ENCODE data around the gene ATPAF1.
"Not testable (repeated sequence)": the region's sequence is repeated elsewhere in the genome, so short reads cannot be mapped to it uniquely, and the experiment has no call there.

Gene ATPAF1

GRCh38 chr1:46671554-46671953, 3.4 kb upstream of the ATPAF1 start, which contains the start of gene TEX38:
Gene TEX38 (plus strand): TSS chr1:46671854. CDS start chr1:46671935, 81 bp downstream.
- TF ChIP-seq CTCF (IDR thresholded peaks at IDR 0.05): no peak
- no peak for DNase-seq (ENCODE audit: low spot score)
- H3K4me3 ChIP-seq: no peak within 1 kb of the TSS
- no peak within 1 kb of the TSS for H3K27ac ChIP-seq

- TF ChIP-seq CTCF (IDR thresholded peaks at IDR 0.05): no peak
- Histone ChIP-seq H3K27ac (no peak overlapping the region), H3K4me3 (no peak overlapping the region)
- DNase-seq (ENCODE audit: low spot score): no peak
Observed at GRCh38 chr1:46670134-46670533, 2.0 kb upstream of the ATPAF1 start.

- no peak for DNase-seq (ENCODE audit: low spot score)
Observed at GRCh38 chr1:46665983-46666382, 2.2 kb downstream of the ATPAF1 start.

DNA sequence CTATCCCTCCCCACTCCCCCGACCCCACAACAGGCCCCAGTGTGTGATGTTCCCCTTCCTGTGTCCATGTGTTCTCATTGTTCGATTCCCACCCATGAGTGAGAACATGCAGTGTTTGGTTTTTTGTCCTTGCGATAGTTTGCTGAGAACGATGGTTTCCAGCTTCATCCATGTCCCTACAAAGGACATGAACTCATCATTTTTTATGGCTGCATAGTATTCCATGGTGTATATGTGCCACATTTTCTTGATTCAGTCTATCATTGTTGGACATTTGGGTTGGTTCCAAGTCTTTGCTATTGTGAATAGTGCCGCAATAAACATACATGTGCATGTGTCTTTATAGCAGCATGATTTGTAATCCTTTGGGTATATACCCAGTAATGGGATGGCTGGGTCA, 5.2 kb downstream of the ATPAF1 start:
- DNase-seq (ENCODE audit: low spot score); H3K27ac ChIP-seq; H3K4me3 ChIP-seq: not testable (repeated sequence)

More at GRCh38 chr1:46665983-46666382, 2.2 kb downstream of the ATPAF1 start:
- no peak overlapping the region for H3K27ac ChIP-seq
- TF ChIP-seq CTCF (IDR thresholded peaks at IDR 0.05): no peak
- peak overlapping the region; percentile 94 for H3K4me3 ChIP-seq

- H3K4me3 ChIP-seq; DNase-seq (ENCODE audit: low spot score); H3K27ac ChIP-seq: not testable (repeated sequence)
Observed at GRCh38 chr1:46660116-46660515, 8.0 kb downstream of the ATPAF1 start.

- Histone ChIP-seq H3K4me3 (no peak overlapping the region), H3K27ac (no peak overlapping the region)
- no peak for DNase-seq (ENCODE audit: low spot score)
- TF ChIP-seq CTCF (IDR thresholded peaks at IDR 0.05): no peak
Observed at GRCh38 chr1:46659307-46659870, 8.8 kb downstream of the ATPAF1 start.

- no peak for DNase-seq (ENCODE audit: low spot score)
- no peak overlapping the region for H3K4me3 ChIP-seq
- TF ChIP-seq CTCF (IDR thresholded peaks at IDR 0.05): no peak
- no peak overlapping the region for H3K27ac ChIP-seq
Observed at GRCh38 chr1:46657775-46658174, 10.4 kb downstream of the ATPAF1 start.

DNA sequence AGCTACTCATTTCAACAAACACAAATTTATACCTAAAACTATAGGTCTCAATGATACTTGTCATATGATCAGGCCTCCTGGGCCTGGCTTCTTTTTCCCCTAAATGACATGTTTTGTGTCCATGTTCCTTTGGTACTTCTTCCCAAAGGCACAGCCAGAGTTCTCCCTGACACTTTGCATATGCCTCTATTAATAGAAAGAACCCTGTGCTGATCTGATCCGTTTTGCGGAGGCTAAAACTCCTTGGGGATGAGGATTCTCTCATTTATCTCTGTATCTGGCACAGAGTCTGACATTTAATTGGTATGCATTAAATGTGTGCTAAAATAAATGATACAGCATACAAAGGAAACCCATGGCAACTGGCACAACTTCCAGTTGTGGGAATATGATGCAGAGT, 11.5 kb downstream of the ATPAF1 start:
- no peak overlapping the region for H3K27ac ChIP-seq
- no peak for DNase-seq (ENCODE audit: low spot score)
- H3K4me3 ChIP-seq: no peak overlapping the region
- no peak for TF ChIP-seq CTCF (IDR thresholded peaks at IDR 0.05)

All from coronary artery (tissue), 2 donors.